ENCODE data around the gene DSG2.
"Not testable (repeated sequence)": the region's sequence is repeated elsewhere in the genome, so short reads cannot be mapped to it uniquely, and the experiment has no call there.

Gene DSG2

DNA sequence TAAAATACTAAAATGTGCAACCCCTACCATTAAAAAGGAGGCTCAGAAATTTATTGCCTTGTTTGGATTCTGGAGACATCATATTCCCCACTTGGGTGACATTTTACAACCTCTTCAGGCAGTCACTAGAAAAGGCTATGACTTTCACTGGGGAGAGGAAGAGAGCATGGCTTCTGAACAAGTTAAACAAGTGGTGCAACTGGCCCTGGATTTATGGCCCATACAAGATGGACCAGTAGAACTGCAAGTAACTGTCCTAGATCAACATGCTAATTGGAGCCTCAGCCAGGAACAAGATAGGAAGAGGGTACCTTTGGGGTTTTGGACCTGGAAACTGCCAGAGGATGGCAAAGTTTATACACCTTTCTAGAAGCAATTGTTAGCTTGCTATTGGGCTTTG is 4.0 kb upstream of the DSG2 start:
- H3K4me3 ChIP-seq (ENCODE audit: low read depth, low read length) = no peak overlapping the region
- H3K27me3 ChIP-seq (replicated peaks) = no peaks in the 10 kb centered on the region
- DNase-seq = no peak
- H3K27ac ChIP-seq = no peak overlapping the region
- in situ Hi-C loops (cut with HindIII; ENCODE audit: low pct_ligation_motif_present, low sequenced_read_pairs) = no loop called here
- no peaks in the 10 kb centered on the region for H3K36me3 ChIP-seq (replicated peaks)
- TF ChIP-seq, protein P1, sequence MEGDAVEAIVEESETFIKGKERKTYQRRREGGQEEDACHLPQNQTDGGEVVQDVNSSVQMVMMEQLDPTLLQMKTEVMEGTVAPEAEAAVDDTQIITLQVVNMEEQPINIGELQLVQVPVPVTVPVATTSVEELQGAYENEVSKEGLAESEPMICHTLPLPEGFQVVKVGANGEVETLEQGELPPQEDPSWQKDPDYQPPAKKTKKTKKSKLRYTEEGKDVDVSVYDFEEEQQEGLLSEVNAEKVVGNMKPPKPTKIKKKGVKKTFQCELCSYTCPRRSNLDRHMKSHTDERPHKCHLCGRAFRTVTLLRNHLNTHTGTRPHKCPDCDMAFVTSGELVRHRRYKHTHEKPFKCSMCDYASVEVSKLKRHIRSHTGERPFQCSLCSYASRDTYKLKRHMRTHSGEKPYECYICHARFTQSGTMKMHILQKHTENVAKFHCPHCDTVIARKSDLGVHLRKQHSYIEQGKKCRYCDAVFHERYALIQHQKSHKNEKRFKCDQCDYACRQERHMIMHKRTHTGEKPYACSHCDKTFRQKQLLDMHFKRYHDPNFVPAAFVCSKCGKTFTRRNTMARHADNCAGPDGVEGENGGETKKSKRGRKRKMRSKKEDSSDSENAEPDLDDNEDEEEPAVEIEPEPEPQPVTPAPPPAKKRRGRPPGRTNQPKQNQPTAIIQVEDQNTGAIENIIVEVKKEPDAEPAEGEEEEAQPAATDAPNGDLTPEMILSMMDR (IDR thresholded peaks at IDR 0.05; ENCODE audit: low read depth, low read length, missing control alignments) = no peak

- in situ Hi-C loops (cut with HindIII; ENCODE audit: low pct_ligation_motif_present, low sequenced_read_pairs); H3K27me3 ChIP-seq (replicated peaks); H3K36me3 ChIP-seq (replicated peaks); H3K27ac ChIP-seq; H3K4me3 ChIP-seq (ENCODE audit: low read depth, low read length); DNase-seq: not testable (repeated sequence)
Measured at GRCh38 chr18:31494705-31495244, 3.2 kb upstream of the DSG2 start.

DNA sequence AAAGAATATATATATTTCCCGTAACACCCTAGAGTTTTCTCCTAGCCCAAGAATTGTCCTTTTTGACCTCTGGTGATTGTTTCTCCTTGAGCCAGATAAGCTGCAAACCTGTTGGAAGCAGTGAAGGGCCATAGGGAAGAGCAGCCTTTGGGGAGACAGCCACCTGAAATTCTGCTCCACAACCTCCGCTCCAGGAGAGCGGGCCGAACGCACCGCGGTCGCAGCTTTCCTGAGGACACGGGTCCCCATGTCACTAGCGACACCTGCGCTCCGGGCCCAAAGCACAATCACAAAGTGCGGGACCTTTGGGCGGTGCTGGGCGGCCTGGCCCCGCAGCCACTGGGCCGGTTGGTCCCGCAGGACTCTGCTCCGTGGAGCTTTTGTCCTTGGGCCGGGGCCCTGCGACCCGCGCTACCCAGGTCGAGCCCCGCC is 557 bp upstream of the DSG2 start:
- TF ChIP-seq, protein P1 (IDR thresholded peaks at IDR 0.05; ENCODE audit: low read depth, low read length, missing control alignments) = no peak
- Histone ChIP-seq H3K27ac (no peak overlapping the region), H3K4me3 (ENCODE audit: low read depth, low read length) (peak overlapping the region; percentile 79), H3K36me3 (replicated peaks) (no peaks in the 10 kb centered on the region), H3K27me3 (replicated peaks) (no peaks in the 10 kb centered on the region)
- in situ Hi-C loops (cut with HindIII; ENCODE audit: low pct_ligation_motif_present, low sequenced_read_pairs) = no loop called here
- no peak for DNase-seq

GRCh38 chr18:31498574-31499524 is 872 bp downstream of the DSG2 start:
- no peak for DNase-seq
- no peak overlapping the region for H3K27ac ChIP-seq
- TF ChIP-seq, protein P1 (IDR thresholded peaks at IDR 0.05; ENCODE audit: low read depth, low read length, missing control alignments) = no peak
- in situ Hi-C loops (cut with HindIII; ENCODE audit: low pct_ligation_motif_present, low sequenced_read_pairs) = no loop called here
- H3K27me3 ChIP-seq (replicated peaks) = no peaks in the 10 kb centered on the region
- no peaks in the 10 kb centered on the region for H3K36me3 ChIP-seq (replicated peaks)
- H3K4me3 ChIP-seq (ENCODE audit: low read depth, low read length) = peak overlapping the region; percentile 79

GRCh38 chr18:31500051-31500688 is 2.2 kb downstream of the DSG2 start:
- no peak overlapping the region for H3K27ac ChIP-seq
- TF ChIP-seq, protein P1 (IDR thresholded peaks at IDR 0.05; ENCODE audit: low read depth, low read length, missing control alignments) = no peak
- in situ Hi-C loops (cut with HindIII; ENCODE audit: low pct_ligation_motif_present, low sequenced_read_pairs) = no loop called here
- H3K27me3 ChIP-seq (replicated peaks) = no peaks in the 10 kb centered on the region
- DNase-seq = no peak
- H3K36me3 ChIP-seq (replicated peaks) = no peaks in the 10 kb centered on the region
- no peak overlapping the region for H3K4me3 ChIP-seq (ENCODE audit: low read depth, low read length)

DNA sequence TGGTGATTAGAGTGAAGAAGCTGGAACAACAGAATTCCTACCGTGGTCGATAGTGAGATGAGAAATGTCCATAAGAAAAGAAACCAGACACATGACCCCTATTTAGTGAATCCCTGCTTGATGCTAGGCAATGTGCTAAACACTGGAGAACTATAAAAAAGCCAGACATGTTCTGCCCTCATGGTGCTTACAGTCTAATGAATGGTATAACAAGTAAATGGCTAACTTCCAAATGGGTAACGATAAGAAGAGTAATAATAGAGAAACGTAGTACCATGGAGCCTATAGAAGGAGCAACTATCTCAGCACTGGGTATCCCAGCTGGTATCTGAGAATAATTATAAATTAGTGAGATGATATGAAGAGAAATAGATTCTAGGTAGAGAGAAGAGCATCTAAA is 5.0 kb downstream of the DSG2 start:
- in situ Hi-C loops (cut with HindIII; ENCODE audit: low pct_ligation_motif_present, low sequenced_read_pairs) = no loop called here

More for the DNA sequence above, 5.0 kb downstream of the DSG2 start:
- TF ChIP-seq, protein P1 (IDR thresholded peaks at IDR 0.05; ENCODE audit: low read depth, low read length, missing control alignments) = no peak
- H3K36me3 ChIP-seq (replicated peaks) = no peaks in the 10 kb centered on the region
- no peaks in the 10 kb centered on the region for H3K27me3 ChIP-seq (replicated peaks)
- no peak for DNase-seq
- H3K27ac ChIP-seq = no peak overlapping the region
- H3K4me3 ChIP-seq (ENCODE audit: low read depth, low read length) = no peak overlapping the region

Data from brain microvascular endothelial cell (primary cell).